Glutamatergic neuron (in vitro differentiated cells): Measurements from ENCODE around the gene NUTF2. TPM values are rescaled to one million over a fixed set of nuclear protein-coding genes. Genes with fewer than 3 reads are reported as not detected.
A peak's percentile ranks its signal among the peaks of the same experiment; 100 is the strongest.
"Not testable (repeated sequence)": the region's sequence is repeated elsewhere in the genome, so short reads cannot be mapped to it uniquely, and the experiment has no call there.

Experiments
- DNase-seq: peaks from one replicate; pipeline ENCODE4 v3.0.0; 2022
- H3K27ac Mint-ChIP-seq: one replicate; pipeline ENCODE4 v1.8.0; 2020; ENCODE audit warnings: mild to moderate bottlenecking, mixed read lengths, inconsistent platforms; ENCODE audit not compliant: unreplicated experiment
- H3K27me3 Mint-ChIP-seq: one replicate; pipeline ENCODE4 v1.8.0; 2020; ENCODE audit warnings: mild to moderate bottlenecking, moderate library complexity, mixed read lengths, inconsistent platforms; ENCODE audit not compliant: unreplicated experiment
- H3K36me3 Mint-ChIP-seq: one replicate; pipeline ENCODE4 v1.8.0; 2020; ENCODE audit warnings: mild to moderate bottlenecking, mixed read lengths, inconsistent platforms; ENCODE audit not compliant: unreplicated experiment
- H3K4me1 Mint-ChIP-seq: one replicate; pipeline ENCODE4 v1.8.0; 2020; ENCODE audit warnings: mild to moderate bottlenecking, low read depth, mixed read lengths, inconsistent platforms; ENCODE audit not compliant: unreplicated experiment
- H3K4me3 Mint-ChIP-seq: one replicate; pipeline ENCODE4 v1.8.0; 2020; ENCODE audit warnings: mild to moderate bottlenecking, mixed read lengths, inconsistent platforms; ENCODE audit not compliant: unreplicated experiment
- H3K9me3 Mint-ChIP-seq: one replicate; pipeline ENCODE4 v1.8.0; 2020; ENCODE audit warnings: mild to moderate bottlenecking, moderate library complexity, mixed read lengths, inconsistent platforms; ENCODE audit not compliant: unreplicated experiment
- CTCF ChIP-seq: fragments of 200-600 bp; sonication (generic); IDR thresholded peaks from one replicate; pipeline ENCODE4 v1.5.0; 2021; ENCODE audit not compliant: partially characterized antibody, unreplicated experiment
- total RNA-seq: library from RNA; stranded (reverse); fragmentation: NEBNext Ultra II Directional; extraction: Animal tissue kit (Norgen Biotek cat#: 25700); gene quantifications from one replicate; pipeline ENCODE4 v1.2.1, GENCODE V29; 2021; ENCODE audit not compliant: unreplicated experiment

NUTF2 gene
- total RNA-seq, 1 donor from 2014 or later, result 196 TPM

- Mint-ChIP-seq H3K36me3 (no peaks in the 10 kb centered on the region), H3K27me3 (peaks cover 4% of the 10 kb centered on the region), H3K4me1 (peaks cover 24% of the 10 kb centered on the region), H3K27ac (peak overlapping the region; percentile 62), H3K9me3 (peaks cover 3% of the 10 kb centered on the region), H3K4me3 (peak overlapping the region; percentile 68)
- no peak for TF ChIP-seq CTCF
- peak; percentile 32 for DNase-seq
These were observed 16.2 kb downstream of the NUTF2 start for GRCh38 chr16:67862623-67863583.

GRCh38 chr16:67864044-67864443, 17.3 kb downstream of the NUTF2 start:
- H3K36me3 Mint-ChIP-seq, DNase-seq, H3K9me3 Mint-ChIP-seq, H3K27ac Mint-ChIP-seq, H3K27me3 Mint-ChIP-seq, H3K4me3 Mint-ChIP-seq: not testable (repeated sequence)
- peaks cover 24% of the 10 kb centered on the region for H3K4me1 Mint-ChIP-seq

GRCh38 chr16:67864594-67864993, 17.9 kb downstream of the NUTF2 start:
- DNase-seq, result no peak
- TF ChIP-seq CTCF, result no peak
- Mint-ChIP-seq H3K4me1 (peaks cover 24% of the 10 kb centered on the region), H3K4me3 (peak overlapping the region; percentile 69), H3K27me3 (no peaks in the 10 kb centered on the region), H3K27ac (peak overlapping the region; percentile 52), H3K9me3 (peaks cover 3% of the 10 kb centered on the region), H3K36me3 (no peaks in the 10 kb centered on the region)

- Mint-ChIP-seq H3K4me3 (no peak overlapping the region), H3K27ac (no peak overlapping the region), H3K4me1 (peaks cover 24% of the 10 kb centered on the region), H3K36me3 (no peaks in the 10 kb centered on the region), H3K9me3 (peaks cover 3% of the 10 kb centered on the region), H3K27me3 (no peaks in the 10 kb centered on the region)
- no peak for DNase-seq
- no peak for TF ChIP-seq CTCF
These were observed 18.6 kb downstream of the NUTF2 start for GRCh38 chr16:67865318-67865717.

GRCh38 chr16:67868290-67868689, 21.6 kb downstream of the NUTF2 start:
- peaks cover 3% of the 10 kb centered on the region for H3K9me3 Mint-ChIP-seq
- TF ChIP-seq CTCF, result no peak
- no peak overlapping the region for H3K4me3 Mint-ChIP-seq
- H3K27ac Mint-ChIP-seq, result no peak overlapping the region
- no peak for DNase-seq
- peaks cover 6% of the 10 kb centered on the region for H3K4me1 Mint-ChIP-seq
- no peaks in the 10 kb centered on the region for H3K36me3 Mint-ChIP-seq
- no peaks in the 10 kb centered on the region for H3K27me3 Mint-ChIP-seq
